Measurements from ENCODE around the gene AMT.
A peak's percentile ranks its signal among the peaks of the same experiment; 100 is the strongest.
"Not testable (repeated sequence)": the region's sequence is repeated elsewhere in the genome, so short reads cannot be mapped to it uniquely, and the experiment has no call there.

The AMT gene

GRCh38 chr3:49421890-49422378, 339 bp downstream of the AMT start:
- DNase-seq (ENCODE audit: low spot score): no peak

- DNase-seq (ENCODE audit: low spot score): peak; percentile 16
Observed at GRCh38 chr3:49417516-49418120, 4.7 kb downstream of the AMT start.

- peak; percentile 21 for DNase-seq (ENCODE audit: low spot score)
Observed at GRCh38 chr3:49416867-49417266, 5.4 kb downstream of the AMT start.

- DNase-seq (ENCODE audit: low spot score): peak; percentile 28
Observed at GRCh38 chr3:49415931-49416601, 6.2 kb downstream of the AMT start.

- DNase-seq (ENCODE audit: low spot score): no peak
Observed at GRCh38 chr3:49414753-49415152, 7.5 kb downstream of the AMT start.

GRCh38 chr3:49413338-49413734, 8.9 kb downstream of the AMT start:
- DNase-seq (ENCODE audit: low spot score): no peak

GRCh38 chr3:49412632-49413337, 9.5 kb downstream of the AMT start:
- no peak for DNase-seq (ENCODE audit: low spot score)

- peak; percentile 100 for DNase-seq (ENCODE audit: low spot score)
Observed at GRCh38 chr3:49411968-49412631, 10.2 kb downstream of the AMT start, which contains the start of the genes RHOA and TCTA. RHOA (minus strand) TSS chr3:49411976; CDS start chr3:49375589, 36,387 bp downstream. TCTA (plus strand) TSS chr3:49412423; CDS start chr3:49412427, 4 bp downstream.

GRCh38 chr3:49411535-49411967, 10.7 kb downstream of the AMT start:
- DNase-seq (ENCODE audit: low spot score): no peak

- DNase-seq (ENCODE audit: low spot score): no peak
Observed at GRCh38 chr3:49410846-49411534, 11.3 kb downstream of the AMT start.

GRCh38 chr3:49410066-49410845, 12.0 kb downstream of the AMT start:
- no peak for DNase-seq (ENCODE audit: low spot score)

- DNase-seq (ENCODE audit: low spot score): no peak
Observed at GRCh38 chr3:49406571-49407565, 15.4 kb downstream of the AMT start.

- DNase-seq (ENCODE audit: low spot score): not testable (repeated sequence)
Observed at GRCh38 chr3:49405570-49405969, 16.7 kb downstream of the AMT start.

- DNase-seq (ENCODE audit: low spot score): no peak
Observed at GRCh38 chr3:49403891-49404290, 18.4 kb downstream of the AMT start.

- no peak for DNase-seq (ENCODE audit: low spot score)
Observed at GRCh38 chr3:49401766-49402165, 20.5 kb downstream of the AMT start.

- DNase-seq (ENCODE audit: low spot score): peak; percentile 34
Observed at GRCh38 chr3:49399461-49399860, 22.8 kb downstream of the AMT start.

GRCh38 chr3:49397470-49397869, 24.8 kb downstream of the AMT start:
- DNase-seq (ENCODE audit: low spot score): no peak

GRCh38 chr3:49391310-49391709, 31.0 kb downstream of the AMT start:
- not testable (repeated sequence) for DNase-seq (ENCODE audit: low spot score)

GRCh38 chr3:49389297-49389696, 33.0 kb downstream of the AMT start:
- no peak for DNase-seq (ENCODE audit: low spot score)

Data from kidney tubule cell (primary cell).